Activated CD4-positive, alpha-beta T cell treated with anti-CD3 and anti-CD28 coated beads, Interleukin-10, Interleukin-2, amounts not matched to agents 100 ng/mL and 50 ng/mL, durations not matched to agents 16 hours and 8 hours (primary cell): Measurements from ENCODE around the gene SC5D.
A peak's percentile ranks its signal among the peaks of the same experiment; 100 is the strongest.

Experiments
- DNase-seq: peaks from one replicate; pipeline ENCODE4 v3.0.0-alpha.2; 2020

Gene SC5D

DNA sequence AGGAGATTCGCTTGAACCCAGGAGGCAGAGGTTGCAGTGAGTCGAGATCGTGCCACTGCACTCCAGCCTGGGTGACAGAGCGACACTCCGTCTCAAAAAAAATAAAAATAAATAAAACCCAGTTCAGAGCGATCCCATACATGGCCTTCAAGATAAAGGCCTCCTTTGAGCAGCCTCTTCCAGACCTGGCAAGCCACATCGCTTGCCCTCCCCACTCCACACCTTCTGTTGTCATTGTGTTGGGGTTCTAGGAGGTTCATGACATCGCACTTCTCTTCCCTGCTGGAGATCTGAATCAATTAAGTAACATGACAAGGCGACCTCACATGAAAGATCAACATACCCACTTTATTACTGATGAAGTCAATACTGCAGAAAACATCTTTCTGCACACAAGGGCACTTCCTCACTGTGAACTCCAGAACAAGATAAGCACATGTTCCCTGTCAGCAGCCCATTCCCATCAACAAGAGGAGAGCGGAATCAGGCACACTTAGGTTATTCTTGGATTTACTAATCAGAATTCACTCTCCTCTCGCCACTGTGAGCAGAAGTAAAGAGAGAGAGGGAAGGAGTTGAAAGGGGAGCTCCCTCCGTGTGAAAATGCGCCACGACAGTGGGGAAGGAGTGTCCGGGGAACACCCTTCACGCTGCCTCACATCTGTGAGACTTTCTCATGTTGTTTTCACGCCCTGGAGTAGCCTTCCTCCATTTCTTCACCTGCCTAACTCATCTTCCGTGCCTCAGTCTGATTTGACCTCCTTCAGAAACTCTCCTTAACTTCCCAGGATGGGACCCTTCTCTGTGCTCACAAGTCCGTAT lies 38.3 kb downstream of the SC5D start:
- DNase-seq: no peak

DNA sequence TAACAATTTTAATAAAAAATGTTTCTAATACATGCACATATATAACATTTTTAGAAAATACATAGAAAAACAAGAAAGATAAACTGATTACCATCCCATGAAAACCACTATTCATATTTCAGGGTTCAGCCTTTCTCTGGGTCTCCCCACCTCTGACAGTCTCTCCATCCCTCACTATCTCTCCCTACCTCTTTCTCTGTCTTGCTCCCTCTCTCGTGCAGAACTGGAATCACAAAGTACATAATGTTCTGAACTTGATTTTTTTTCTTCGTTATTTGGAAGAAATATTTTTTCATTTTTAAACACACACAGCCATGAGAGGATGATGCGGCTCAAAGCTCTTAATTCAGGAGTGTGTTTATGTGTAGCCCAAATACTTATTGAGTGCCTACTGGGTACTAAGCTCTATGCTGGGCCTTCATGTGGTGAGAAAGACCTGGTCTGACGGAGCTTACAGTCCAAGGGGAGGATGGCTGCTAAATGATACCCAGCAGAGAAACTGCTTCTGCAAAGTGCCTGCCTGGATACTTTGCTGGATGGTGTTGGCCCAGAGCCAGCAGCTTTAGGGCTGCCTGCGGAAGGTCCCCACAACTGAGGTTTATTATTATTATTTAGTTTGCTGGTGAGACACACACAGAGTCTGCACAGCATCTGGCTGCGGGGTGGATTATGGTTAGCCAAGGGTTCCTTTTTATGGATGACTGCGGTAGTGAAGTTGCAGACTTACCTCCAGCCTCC lies 42.6 kb downstream of the SC5D start:
- no peak for DNase-seq

DNA sequence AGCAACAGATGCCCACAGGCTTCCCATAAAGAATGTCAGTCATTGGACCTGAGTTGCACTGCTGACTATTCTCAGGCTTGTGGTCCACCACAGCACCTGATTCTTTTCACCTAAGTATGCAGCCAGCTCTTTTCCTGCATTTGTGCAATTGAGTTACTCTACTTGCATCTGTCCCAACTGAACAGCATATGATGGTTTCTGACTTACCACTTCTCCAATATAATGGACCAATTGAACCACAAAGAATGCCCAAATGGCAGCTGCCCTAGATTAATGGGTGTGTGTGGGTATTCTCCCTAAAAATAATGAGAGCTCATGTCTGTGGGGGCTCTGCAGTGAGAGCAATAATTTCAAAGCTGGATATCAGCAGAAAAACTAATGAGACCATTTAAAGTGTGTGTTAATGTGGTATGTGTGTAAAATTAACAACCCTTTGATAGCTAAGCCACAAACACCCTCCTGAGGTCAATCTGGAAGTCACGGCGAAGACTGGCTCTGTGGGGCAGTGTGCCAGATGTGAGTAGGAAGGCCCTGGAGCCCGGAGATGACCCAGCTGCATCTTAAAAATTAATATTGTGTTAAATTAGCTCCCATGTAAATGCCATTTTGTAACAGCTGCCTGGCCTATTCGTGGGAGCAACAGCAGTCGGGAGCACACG lies 43.8 kb downstream of the SC5D start:
- DNase-seq: no peak

DNA sequence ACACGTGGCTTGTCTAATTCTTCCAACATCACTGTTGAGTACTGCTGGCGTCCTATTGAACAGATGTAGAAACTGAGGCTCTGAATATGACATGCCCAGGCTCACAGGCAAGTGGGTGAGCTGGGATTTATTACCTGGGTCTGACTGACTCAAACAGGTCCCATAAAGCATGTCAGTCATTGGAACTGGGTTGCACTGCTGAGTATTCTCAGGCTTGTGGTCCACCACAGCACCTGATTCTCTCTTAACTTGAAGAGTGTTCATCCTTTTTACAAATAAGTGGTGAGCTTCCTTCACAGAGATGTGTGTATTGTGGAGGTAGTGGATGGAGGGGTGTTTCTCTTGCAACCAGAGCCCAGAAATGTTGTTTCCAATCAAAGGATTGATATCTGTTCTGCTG lies 44.5 kb downstream of the SC5D start:
- DNase-seq: peak; percentile 32

DNA sequence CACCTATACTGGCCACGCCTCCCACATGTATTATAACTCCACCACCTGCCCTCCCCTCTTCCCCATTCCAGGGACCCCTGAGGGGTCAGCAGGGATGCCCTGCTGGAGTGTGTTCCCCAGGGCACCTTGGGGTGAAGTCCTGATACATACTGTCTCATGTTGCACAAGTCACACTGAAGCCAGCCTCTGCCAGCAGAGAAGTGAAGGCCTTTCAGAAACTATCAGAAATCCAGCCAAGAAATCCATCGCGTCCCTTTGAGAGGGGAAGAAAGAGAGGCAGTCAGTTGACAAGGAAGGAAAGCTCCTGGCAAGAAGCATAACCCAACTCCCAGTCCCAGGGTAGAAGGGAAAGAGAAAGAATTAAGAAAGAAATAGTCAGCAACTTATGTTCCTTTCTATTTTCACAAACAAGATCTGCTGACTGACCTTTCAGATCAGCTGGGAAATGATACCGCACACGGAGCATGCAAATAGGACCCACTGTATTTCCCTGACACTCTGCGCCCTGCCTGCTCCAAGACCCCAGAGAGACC lies 45.2 kb downstream of the SC5D start:
- DNase-seq: no peak

DNA sequence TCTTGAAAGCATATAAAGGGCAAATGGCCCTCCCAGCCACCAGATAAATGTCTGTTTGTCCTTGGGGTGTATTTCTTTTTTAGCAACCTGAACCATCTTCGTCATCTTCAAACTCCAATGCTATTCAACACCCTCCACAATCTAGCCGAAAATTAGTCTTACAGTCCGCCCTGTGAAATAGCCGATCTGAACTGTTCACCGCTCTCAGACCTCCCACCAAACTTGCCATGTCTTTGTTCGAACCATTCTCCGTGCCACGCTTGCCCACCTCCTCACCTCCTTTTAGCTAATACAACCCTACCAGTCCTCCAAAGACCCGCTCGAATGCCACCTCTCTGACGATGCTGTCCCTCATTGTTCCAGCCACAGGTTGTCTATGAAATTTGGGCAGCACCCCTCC lies 46.0 kb downstream of the SC5D start:
- no peak for DNase-seq

DNA sequence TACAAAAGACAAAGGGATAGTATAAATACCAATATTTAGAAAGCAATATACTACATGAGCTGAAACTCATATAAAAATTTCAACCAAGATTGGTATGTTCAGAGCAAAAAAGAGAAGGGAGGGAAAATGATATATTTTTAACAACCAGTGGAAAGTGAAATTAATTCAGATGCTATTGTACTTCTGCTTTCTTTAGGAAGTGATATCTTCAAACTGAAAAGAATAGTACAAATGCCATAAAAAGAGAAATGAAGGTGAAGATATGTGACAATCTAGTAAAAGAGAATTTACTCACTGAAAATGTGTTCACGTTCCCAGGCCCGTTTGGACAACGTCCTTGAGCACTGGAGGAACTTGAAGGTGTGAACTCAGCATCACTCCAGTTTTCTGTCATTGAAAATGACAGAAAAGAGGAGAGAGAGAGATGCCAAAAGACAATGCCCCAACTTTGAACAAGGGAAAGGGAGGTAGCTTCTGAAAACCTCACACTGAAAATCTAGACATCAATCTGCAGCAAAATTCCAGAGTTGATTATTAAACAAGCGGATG lies 47.5 kb downstream of the SC5D start:
- peak; percentile 25 for DNase-seq

DNA sequence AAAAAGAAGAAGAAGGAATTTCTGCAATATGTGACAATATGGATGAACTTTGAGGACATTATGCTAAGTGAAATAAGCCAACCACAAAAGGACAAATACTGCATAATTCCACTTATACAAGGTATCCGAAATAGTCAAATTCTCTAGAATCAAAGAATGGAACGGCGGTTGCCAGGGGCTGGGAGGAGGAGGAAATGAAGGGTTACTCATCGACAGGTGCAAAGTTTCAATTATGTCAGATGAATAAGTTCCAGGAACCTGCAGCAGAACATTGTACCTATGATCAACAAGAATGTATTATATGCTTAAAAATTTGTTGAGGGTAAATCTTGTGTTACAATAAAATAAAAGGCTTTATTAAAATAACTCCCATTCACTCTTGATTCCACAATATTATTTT lies 49.0 kb downstream of the SC5D start:
- DNase-seq: peak; percentile 48

DNA sequence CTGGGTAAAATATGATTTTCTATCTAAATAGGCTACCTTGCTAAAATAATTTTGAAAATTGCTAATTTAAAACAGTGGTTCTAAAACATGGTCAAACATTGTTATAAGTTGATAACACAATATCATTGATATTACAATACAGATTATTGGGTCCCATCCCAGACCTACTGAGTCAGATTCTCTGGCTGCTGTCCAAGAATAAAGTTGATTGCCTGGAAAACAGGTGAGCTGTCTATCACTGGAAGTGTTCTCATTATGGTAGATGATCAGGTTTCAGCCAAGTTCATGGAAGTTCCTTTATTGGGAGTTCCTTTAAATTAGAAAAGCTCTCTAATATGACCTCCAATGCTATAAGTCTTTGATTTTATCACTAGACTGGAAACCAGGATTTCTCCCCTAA lies 52.3 kb downstream of the SC5D start:
- no peak for DNase-seq

DNA sequence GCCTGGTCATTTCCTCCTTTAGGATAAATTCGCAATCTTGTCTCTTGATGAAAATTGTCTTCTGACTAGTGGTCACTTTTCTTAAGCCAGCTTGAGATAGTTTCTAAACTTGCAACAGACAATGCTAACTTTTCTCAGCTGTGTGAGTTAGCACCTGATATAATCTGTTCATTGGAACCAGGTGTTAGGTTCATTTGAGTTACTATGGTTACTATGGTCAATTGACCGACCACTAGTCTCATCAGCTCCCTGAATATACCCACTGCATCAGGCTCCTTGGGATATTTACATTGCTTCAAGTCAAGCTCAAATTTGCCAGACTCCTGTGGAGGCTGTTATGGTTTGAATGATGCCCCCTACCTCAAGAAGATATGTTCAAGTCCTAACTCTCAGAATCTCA lies 54.5 kb downstream of the SC5D start:
- no peak for DNase-seq

DNA sequence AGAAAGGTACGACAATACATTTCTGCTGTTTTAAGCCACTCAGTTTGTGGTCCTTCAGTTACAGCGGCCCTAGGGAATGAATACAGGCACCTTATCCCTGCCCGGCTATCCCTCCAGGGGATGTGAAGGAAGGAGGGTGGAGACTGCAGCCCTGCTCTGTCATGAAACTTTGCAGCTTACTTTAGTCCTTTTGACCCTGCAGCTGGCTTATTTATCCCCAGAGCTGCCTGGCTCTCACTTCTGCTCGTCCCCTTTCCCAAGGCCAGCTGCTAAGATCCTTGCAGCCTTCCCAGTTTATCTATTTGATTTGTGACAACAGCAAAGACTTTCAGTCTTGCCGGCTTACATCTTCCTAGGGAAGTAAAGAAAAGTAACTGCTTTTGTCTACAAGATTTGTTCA lies 55.2 kb downstream of the SC5D start:
- no peak for DNase-seq

DNA sequence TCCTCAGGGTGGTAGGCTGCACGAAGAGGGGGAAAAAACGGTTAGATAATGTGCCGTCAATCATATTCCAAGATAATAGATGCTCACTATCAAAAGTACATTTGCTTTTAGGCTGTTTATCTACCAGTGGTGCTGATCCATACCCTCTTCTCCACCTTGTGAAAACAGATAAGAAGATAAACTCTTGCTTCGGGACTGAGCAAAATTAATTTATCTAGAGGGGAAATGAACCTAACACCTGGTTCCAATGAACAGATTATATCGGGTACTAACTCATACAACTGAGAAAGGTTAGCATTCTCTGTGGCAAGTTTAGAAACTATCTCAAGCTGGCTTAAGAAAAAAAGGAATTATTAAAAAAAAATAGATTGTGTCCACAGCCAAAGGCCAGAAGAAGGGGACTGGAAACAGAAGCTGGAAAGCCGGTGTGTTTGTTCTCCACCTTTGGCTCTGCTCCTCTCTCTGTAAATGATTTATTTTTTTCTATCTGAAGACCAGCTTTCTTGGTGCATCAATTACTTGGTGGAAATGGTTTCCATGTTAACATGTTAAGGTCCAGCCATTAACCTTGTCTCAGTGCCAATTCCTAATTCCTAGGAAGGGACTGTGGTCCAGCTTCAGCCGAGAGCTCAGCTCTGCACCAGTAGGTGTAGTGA lies 55.8 kb downstream of the SC5D start:
- no peak for DNase-seq

DNA sequence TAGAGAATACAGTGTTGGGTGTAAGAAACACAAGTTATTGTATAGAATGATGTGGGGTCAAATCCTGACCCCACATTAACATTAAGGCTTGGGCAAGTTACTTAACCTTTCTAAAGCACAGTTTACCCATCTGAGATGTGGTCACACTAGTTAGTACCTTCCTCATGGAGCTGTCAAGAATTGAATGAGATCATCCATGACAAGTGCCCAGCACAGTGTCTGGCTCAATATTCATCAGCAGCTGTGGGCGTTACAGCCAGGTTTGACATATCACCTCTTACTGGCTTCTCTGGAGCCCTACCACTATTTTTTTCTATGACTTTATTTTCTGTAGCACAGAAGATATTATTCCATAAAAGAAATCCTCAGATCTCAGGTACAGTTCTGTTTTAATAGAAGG lies 57.2 kb downstream of the SC5D start:
- DNase-seq: no peak

DNA sequence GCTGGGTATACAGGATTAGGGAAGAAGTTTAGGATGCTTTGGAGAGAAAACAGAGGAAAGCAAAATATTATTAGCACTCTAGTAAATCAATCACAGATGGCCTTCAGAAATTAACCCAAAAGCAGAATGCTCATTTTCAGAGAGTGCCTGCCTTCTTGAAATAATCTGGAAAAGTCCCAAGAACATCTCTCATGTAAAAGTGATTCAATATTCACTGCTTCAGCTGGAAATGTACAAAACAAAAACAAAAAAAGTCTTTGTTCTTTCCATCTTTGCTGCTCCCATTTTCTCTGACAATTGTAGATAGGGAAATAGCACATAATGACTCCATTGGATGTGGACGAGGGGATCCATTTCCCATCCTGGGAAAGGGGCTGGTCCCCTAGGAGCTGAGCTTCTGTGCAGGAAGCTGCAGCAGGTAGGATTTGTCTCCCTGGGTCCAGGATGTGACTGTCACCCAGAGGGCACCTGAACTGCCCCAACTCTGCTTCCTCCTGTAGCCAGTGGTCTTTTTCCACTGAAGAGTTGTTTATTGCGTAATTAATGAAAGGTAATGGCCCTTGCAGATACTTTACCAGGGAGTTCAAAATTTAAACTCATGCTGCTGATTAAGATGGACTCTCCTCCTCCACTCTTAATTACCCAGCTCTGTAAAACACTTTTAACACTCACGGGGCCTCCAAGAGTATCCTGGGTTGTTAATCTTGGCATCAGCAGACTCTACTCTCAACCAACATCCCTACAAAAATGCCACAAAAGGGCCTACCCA lies 57.9 kb downstream of the SC5D start:
- DNase-seq: no peak

DNA sequence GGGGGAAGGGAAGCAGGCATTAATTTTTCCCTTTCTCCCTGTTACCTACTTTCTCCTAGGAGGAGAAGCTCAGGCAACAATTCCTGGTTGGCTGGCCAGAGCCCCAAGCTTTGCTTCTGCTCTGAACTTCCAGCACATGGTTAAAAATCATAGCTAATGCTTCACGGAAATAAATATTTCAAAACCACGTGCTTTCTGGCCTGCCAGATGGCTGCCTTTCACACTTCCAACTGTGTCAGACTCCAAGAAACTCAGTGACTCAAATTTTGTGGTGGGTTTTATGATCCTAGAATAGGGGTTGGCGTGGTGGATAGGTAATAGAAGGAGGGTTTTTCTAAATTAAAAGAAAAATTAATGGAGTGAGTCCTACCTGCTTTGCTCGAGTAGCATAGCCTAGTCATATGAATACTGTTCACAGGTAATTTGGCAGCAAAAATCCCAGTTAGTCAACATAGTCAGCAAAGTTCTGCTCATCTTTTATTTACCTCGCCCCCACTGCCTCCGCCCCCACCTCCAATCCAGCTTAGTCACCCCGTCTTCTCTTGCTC lies 58.6 kb downstream of the SC5D start:
- DNase-seq: no peak

DNA sequence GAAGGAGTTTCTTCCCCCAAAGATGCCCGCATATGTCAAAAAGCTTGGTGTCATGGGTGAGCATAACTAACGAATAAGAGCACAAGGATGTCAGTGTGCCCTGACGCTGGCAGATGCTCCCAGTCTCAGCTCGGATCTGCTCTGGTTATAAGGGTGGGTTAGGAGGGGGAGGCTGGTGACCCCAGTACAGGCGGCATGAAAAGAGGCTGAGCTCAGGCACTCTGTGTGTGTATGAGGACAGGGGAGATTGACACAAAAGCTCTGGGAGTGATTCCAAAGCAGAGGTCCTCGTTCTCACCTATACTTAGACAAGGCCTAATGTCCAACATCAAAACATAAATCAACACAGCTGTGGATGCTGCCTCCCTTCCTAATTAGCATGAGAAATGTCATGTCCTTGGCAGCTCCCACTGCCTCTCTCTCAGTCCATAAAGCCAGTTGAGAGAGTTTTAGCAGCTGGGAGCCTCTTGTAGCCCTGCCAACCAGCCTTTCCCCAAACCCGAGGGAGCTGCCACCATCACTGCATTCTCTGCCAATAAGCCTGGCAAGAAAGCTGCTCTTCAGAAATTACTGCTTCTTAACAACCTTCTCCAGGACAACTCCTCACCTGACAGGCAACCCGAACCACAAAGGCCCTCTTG lies 59.8 kb downstream of the SC5D start:
- DNase-seq: no peak

DNA sequence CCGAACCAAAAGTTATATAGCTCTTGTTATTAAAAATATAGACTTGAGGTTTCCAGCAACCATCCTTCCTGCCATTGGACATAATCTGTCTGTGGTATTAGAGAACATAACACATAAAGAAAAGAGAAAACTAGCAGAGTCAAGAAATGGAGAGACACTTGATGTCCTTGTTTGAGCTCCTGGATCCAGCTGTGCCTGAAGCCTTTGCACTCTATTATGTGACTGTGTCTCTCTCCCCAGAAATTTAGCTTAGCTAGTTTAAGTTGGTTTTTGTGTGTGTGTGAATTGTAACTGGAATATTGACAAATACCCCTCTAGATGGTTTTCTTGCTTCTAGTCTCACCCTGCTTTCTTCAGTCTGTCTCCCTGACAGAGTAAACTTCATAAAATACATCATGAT lies 61.6 kb downstream of the SC5D start:
- no peak for DNase-seq

DNA sequence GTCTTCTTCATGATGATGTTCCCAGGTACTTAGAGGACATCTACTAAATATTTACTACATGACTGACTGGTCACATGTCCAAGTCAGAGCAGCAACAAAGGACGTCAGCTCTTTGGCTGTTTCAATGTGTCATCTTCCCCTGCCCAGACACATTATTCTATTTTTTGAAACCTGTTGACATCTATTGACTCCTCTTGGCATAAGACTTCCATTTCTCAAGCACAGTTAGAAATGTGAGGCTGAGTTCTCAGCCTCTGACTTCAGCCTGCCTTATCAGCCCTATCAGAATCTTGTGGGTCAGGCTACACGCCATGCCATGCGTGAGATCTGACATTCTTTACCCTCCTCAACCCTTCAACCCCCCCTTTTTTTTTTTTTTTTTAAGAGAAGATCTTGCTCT lies 63.8 kb downstream of the SC5D start:
- DNase-seq: no peak
